ENCODE results near the gene TFR2. TPM values are rescaled to one million over a fixed set of nuclear protein-coding genes. Genes with fewer than 3 reads are reported as not detected.

Gene TFR2
- total RNA-seq, 1 donor from 2014 or later: 0.35 TPM

DNA sequence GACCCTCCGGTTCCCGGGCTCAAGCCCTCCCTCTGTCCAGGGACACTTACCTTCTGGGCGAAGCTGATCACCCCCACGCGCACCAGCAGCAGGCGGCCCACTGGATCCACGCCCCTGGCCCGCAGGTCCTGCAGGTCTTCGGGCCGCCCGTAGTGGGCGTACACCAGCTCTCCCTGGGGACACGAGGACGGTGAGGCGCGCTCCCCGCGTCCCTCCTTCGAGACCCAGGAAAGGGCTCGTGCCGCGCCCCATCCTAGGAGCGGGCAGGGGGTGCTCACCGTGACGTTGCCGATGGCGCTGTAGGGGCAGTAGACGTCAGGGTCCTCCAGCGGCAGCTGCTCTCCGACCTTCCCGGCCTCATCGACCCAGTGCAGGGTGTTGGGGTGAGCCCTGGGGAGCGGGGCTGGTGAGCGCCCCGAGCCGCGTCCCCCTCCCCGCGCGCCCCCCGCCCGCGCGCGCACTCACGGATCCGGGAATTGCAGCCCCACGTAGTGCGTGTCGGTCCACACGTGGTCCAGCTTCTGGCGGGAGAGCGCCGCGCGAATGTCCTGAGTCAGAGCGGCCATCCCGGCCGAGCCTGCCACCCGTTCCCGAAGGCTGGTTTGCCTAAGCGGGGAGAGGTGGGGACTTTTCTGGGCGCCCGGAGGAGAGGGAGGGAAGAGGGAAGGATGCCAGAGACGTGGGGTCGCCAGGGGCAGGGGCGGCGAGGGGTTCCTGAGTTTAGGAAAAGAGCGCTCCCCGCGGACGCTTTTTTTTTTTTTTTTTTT lies 8.2 kb downstream of the TFR2 start:
- TF ChIP-seq, protein P1, sequence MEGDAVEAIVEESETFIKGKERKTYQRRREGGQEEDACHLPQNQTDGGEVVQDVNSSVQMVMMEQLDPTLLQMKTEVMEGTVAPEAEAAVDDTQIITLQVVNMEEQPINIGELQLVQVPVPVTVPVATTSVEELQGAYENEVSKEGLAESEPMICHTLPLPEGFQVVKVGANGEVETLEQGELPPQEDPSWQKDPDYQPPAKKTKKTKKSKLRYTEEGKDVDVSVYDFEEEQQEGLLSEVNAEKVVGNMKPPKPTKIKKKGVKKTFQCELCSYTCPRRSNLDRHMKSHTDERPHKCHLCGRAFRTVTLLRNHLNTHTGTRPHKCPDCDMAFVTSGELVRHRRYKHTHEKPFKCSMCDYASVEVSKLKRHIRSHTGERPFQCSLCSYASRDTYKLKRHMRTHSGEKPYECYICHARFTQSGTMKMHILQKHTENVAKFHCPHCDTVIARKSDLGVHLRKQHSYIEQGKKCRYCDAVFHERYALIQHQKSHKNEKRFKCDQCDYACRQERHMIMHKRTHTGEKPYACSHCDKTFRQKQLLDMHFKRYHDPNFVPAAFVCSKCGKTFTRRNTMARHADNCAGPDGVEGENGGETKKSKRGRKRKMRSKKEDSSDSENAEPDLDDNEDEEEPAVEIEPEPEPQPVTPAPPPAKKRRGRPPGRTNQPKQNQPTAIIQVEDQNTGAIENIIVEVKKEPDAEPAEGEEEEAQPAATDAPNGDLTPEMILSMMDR (IDR thresholded peaks at IDR 0.05): peak; percentile 44
- H3K4me1 ChIP-seq: peaks cover 6% of the 10 kb centered on the region
- H3K27me3 ChIP-seq (ENCODE audit: low read depth): peaks cover 14% of the 10 kb centered on the region
- H3K27ac ChIP-seq: no peak overlapping the region
- no peaks in the 10 kb centered on the region for H3K9me3 ChIP-seq
- peak; percentile 75 for DNase-seq
- H3K4me3 ChIP-seq: peak overlapping the region; percentile 59
- intact Hi-C loops (cut with DNase I): no loop called here
- ATAC-seq: peak; percentile 85
- no peaks in the 10 kb centered on the region for H3K36me3 ChIP-seq

DNA sequence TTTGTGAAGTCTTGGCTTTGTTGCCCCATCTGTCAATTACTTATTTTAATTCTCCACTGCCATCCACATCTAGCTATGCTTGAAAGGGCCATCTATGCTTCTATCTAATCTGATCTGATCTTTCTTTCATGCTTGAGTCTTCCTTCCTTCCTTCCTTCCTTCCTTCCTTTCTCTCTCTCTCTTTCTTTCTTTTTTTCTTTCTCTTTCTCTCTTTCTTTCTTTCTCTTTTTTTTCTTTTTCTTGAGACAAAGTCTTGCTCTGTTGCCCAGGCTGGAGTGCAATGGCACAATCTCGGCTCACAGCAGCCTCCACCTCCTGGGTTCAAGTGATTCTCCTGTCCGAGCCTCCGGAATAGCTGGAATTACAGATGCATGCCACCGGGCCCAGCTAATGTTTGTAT lies 11.3 kb downstream of the TFR2 start:
- Histone ChIP-seq H3K36me3 (no peaks in the 10 kb centered on the region), H3K9me3 (no peaks in the 10 kb centered on the region), H3K27me3 (ENCODE audit: low read depth) (peaks cover 14% of the 10 kb centered on the region), H3K27ac (no peak overlapping the region), H3K4me3 (no peak overlapping the region), H3K4me1 (peaks cover 13% of the 10 kb centered on the region)
- TF ChIP-seq, protein P1 (IDR thresholded peaks at IDR 0.05): no peak
- intact Hi-C loops (cut with DNase I): no loop called here
- ATAC-seq (no peak), DNase-seq (no peak)

DNA sequence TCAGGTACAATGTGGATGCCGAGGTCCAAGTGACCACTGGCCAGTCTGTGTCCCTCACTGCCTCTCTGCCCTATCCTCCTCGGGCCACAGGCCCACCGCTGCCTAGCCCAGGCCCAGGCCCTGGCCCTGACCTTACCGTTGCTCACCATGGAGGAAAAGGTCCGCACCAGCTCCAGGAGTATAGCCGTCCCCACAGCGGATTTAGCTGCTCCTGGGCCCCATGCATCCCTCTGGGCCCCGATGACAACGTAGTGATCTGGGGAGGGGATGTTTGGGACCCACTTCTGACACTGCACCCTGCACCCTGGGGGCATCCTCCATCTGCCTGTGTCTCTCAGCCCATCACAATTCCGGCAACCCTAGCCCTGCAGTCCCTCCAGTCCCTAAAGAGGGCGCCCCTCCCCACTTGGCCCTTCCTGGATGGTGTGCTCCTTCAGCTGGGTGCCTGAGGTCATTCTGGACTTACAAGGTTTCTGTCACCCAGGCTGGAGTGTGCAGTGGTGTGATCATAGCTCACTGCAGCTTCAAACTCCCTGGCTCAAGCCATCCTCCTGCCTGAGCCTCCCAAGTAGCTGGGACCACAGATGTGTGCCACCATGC lies 12.1 kb downstream of the TFR2 start:
- peaks cover 13% of the 10 kb centered on the region for H3K4me1 ChIP-seq
- ATAC-seq (no peak), DNase-seq (no peak)
- intact Hi-C loops (cut with DNase I): no loop called here
- H3K27me3 ChIP-seq (ENCODE audit: low read depth): peaks cover 14% of the 10 kb centered on the region
- H3K36me3 ChIP-seq: no peaks in the 10 kb centered on the region
- H3K27ac ChIP-seq: no peak overlapping the region
- TF ChIP-seq, protein P1 (IDR thresholded peaks at IDR 0.05): peak; percentile 14
- no peaks in the 10 kb centered on the region for H3K9me3 ChIP-seq
- H3K4me3 ChIP-seq: no peak overlapping the region

DNA sequence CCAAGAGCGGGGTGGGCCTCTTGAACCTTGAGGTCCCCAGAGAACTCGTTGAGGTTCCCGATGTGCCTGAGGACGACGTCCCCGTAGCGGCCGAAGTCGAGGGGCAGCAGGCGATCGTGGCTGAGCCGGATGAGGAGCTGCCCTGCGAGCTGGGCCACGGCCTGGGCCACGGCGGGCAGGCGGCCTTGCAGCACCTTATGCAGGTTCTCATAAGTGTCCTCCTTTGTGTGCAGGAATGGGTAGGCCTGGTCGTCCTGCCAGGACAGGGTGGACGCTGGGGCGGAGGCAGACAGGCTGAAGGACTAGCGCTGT lies 14.2 kb downstream of the TFR2 start:
- DNase-seq (no peak), ATAC-seq (peak in 1 of 2 donors; percentile 4)
- TF ChIP-seq, protein P1 (IDR thresholded peaks at IDR 0.05): no peak
- Histone ChIP-seq H3K4me1 (peaks cover 6% of the 10 kb centered on the region), H3K9me3 (no peaks in the 10 kb centered on the region), H3K27ac (peak overlapping the region; percentile 51), H3K4me3 (no peak overlapping the region), H3K27me3 (ENCODE audit: low read depth) (peaks cover 3% of the 10 kb centered on the region), H3K36me3 (no peaks in the 10 kb centered on the region)
- intact Hi-C loops (cut with DNase I): no loop called here

DNA sequence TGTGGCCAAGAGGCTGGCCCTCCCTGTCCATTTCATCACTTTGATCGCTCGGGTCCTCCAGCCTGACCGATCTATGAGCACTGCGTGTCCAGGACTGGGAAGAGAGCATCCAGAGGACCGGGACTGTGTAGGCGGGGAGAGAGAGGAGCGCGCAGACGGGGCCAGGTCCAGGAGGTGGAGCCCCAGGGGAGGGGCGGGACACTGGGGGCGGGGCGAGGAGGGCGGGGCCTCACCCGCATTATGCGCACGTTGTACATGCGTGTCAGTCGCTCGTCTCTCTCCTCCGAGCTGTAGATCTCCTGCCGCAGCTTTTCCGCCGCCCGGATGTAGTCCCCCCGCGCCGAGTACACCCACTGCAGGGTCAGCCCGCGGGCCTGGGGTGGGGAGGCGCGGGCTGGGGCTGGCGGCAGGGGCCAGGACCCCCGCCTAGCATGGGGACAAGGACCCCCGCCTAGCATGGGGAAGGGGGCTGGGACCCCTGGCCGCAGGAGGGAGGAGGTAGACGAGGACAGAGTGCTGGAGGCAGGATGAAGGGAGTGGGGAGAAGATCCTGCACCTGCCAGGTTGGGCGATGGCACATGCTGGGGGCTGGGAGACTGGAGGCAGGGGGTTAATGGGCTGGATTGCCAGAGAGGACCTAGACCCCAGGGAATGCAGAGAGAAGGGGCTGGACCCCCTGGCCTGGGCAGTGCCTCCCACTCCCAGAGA lies 14.7 kb downstream of the TFR2 start:
- intact Hi-C loops (cut with DNase I): no loop called here
- peak overlapping the region; percentile 44 for H3K4me3 ChIP-seq
- no peaks in the 10 kb centered on the region for H3K36me3 ChIP-seq
- peaks cover 6% of the 10 kb centered on the region for H3K4me1 ChIP-seq
- TF ChIP-seq, protein P1 (IDR thresholded peaks at IDR 0.05): no peak
- ATAC-seq: peak; percentile 96 to 97
- peak overlapping the region; percentile 51 for H3K27ac ChIP-seq
- no peaks in the 10 kb centered on the region for H3K9me3 ChIP-seq
- no peaks in the 10 kb centered on the region for H3K27me3 ChIP-seq (ENCODE audit: low read depth)
- DNase-seq: peak; percentile 87

Measured in lower lobe of right lung (tissue), 2 donors.